Caco-2 (cell line): ENCODE results near the gene ARHGAP42. TPM values are rescaled to one million over a fixed set of nuclear protein-coding genes. Genes with fewer than 3 reads are reported as not detected.

Experiments used
- BruUV-seq: library from RNA; stranded (reverse); fragments of 400-500 nt; replicated peaks from 2 replicates; lab custom pipeline; 2021; lab: Mats Ljungman, UMichigan
- CTCF ChIA-PET: fragments of 300-600 bp; sonication (Branson Sonifier 250); formaldehyde crosslinking; loops from one replicate; lab custom pipeline; 2022; ENCODE audit warnings: antibody characterized with exemption; lab: Charles Lee
- POLR2A ChIA-PET: fragments of 300-600 bp; sonication (Branson Sonifier 250); formaldehyde crosslinking; loops from one replicate; lab custom pipeline; 2022; ENCODE audit warnings: antibody characterized with exemption; lab: Charles Lee
- DNase-seq, 2 experiments: peaks; one replicate each; pipeline versions ENCODE4 v3.0.0 to v3.0.0-alpha.2; 2020 to 2022
- H3K27me3 ChIP-seq: replicated peaks from 2 replicates; pipeline ENCODE4 v1.6.0; 2011; ENCODE audit warnings: low read length; ENCODE audit not compliant: control insufficient read depth, insufficient read depth
- H3K36me3 ChIP-seq: 2 replicates; pipeline ENCODE4 v1.5.1; 2011; ENCODE audit warnings: low read length; ENCODE audit not compliant: control insufficient read depth, insufficient read depth
- H3K4me1 ChIP-seq: fragments of 250-450 bp; sonication (Bioruptor Pico); 2 replicates; pipeline ENCODE4 v1.5.1; 2020; ENCODE audit warnings: mild to moderate bottlenecking
- H3K4me3 ChIP-seq: 2 replicates; pipeline ENCODE4 v1.5.1; 2011; ENCODE audit warnings: low read depth, mild to moderate bottlenecking, control low read depth, low read length
- H3K9me3 ChIP-seq: fragments of 250-450 bp; sonication (Bioruptor Pico); 2 replicates; pipeline ENCODE4 v1.5.1; 2020; ENCODE audit warnings: mild to moderate bottlenecking, moderate library complexity
- H3K27ac Mint-ChIP-seq: one replicate; pipeline ENCODE4 v1.8.0; 2022; ENCODE audit warnings: mixed read lengths; ENCODE audit not compliant: unreplicated experiment
- H3K27me3 Mint-ChIP-seq: one replicate; pipeline ENCODE4 v1.8.0; 2022; ENCODE audit warnings: mixed read lengths; ENCODE audit not compliant: insufficient read depth, unreplicated experiment
- H3K36me3 Mint-ChIP-seq: one replicate; pipeline ENCODE4 v1.8.0; 2022; ENCODE audit warnings: mild to moderate bottlenecking, mixed read lengths; ENCODE audit not compliant: insufficient read depth, unreplicated experiment
- H3K4me1 Mint-ChIP-seq: one replicate; pipeline ENCODE4 v1.8.0; 2022; ENCODE audit warnings: low read depth, mixed read lengths; ENCODE audit not compliant: unreplicated experiment
- H3K4me3 Mint-ChIP-seq: one replicate; pipeline ENCODE4 v1.8.0; 2022; ENCODE audit warnings: mild to moderate bottlenecking, moderate library complexity, mixed read lengths; ENCODE audit not compliant: unreplicated experiment
- H3K9me3 Mint-ChIP-seq: one replicate; pipeline ENCODE4 v1.8.0; 2022; ENCODE audit warnings: mixed read lengths; ENCODE audit not compliant: unreplicated experiment
- CTCF ChIP-seq, 2 experiments: fragments of 200-600 bp in 1 of 2; IDR thresholded peaks; 1 replicate in 1 of 2; 2 replicates in 1 of 2; pipeline versions ENCODE4 v1.5.1 to v1.8.0; 2011 to 2022; ENCODE audit warnings: antibody characterized with exemption in 1 of 2, control low read depth in 1 of 2, inconsistent platforms in 1 of 2, low read depth in 1 of 2, low read length in 1 of 2, mild to moderate bottlenecking in 1 of 2, moderate library complexity in 1 of 2; ENCODE audit not compliant: insufficient read depth in 1 of 2, severe bottlenecking in 1 of 2, unreplicated experiment in 1 of 2
- intact Hi-C: fragments of 100-400 bp; cut with micrococcal nuclease; formaldehyde crosslinking; loops from one replicate; pipeline ENCODE4 v1.10.0; 2022; ENCODE audit not compliant: unreplicated experiment
- total RNA-seq: library from RNA; stranded (reverse); gene quantifications from 2 replicates; pipeline ENCODE4 v1.2.3, GENCODE V29; 2022

ARHGAP42 gene
- total RNA-seq, 1 experiment from 2014 or later: 8.4 TPM

GRCh38 chr11:100774132-100774531, 87.0 kb downstream of the ARHGAP42 start:
- Histone ChIP-seq H3K9me3 (no peaks in the 10 kb centered on the region), H3K4me1 (peaks cover 50% of the 10 kb centered on the region), H3K4me3 (no peak overlapping the region), H3K27me3 (no peaks in the 10 kb centered on the region), H3K36me3 (no peaks in the 10 kb centered on the region)
- H3K36me3 Mint-ChIP-seq: peaks cover 10% of the 10 kb centered on the region
- BruUV-seq: no TSS peak
- TF ChIP-seq CTCF (IDR thresholded peaks at IDR 0.05; ENCODE audit: insufficient read depth in 1 of 2, low read depth in 1 of 2, low read length in 1 of 2, severe bottlenecking in 1 of 2, unreplicated experiment in 1 of 2): no peak
- H3K4me3 Mint-ChIP-seq: no peak overlapping the region
- no peak for DNase-seq
- ChIA-PET POLR2A (no interaction called here), CTCF (no interaction called here)
- intact Hi-C loops: loop anchor here (10.0 kb wide), 1 partner anchor 1091 kb away; no protein-coding TSS in a partner anchor
- peaks cover 25% of the 10 kb centered on the region for H3K4me1 Mint-ChIP-seq
- H3K9me3 Mint-ChIP-seq: no peaks in the 10 kb centered on the region
- H3K27me3 Mint-ChIP-seq: no peaks in the 10 kb centered on the region
- peak overlapping the region; percentile 97 for H3K27ac Mint-ChIP-seq

GRCh38 chr11:100774859-100775258, 87.8 kb downstream of the ARHGAP42 start:
- Histone ChIP-seq H3K9me3 (no peaks in the 10 kb centered on the region), H3K4me3 (no peak overlapping the region), H3K36me3 (no peaks in the 10 kb centered on the region), H3K4me1 (peaks cover 49% of the 10 kb centered on the region), H3K27me3 (no peaks in the 10 kb centered on the region)
- POLR2A ChIA-PET: no interaction called here
- no TSS peak for BruUV-seq
- Mint-ChIP-seq H3K9me3 (no peaks in the 10 kb centered on the region), H3K27me3 (no peaks in the 10 kb centered on the region), H3K4me3 (no peak overlapping the region), H3K27ac (peak overlapping the region; percentile 97), H3K36me3 (peaks cover 10% of the 10 kb centered on the region), H3K4me1 (peaks cover 25% of the 10 kb centered on the region)
- no peak for TF ChIP-seq CTCF (IDR thresholded peaks at IDR 0.05; ENCODE audit: insufficient read depth in 1 of 2, low read depth in 1 of 2, low read length in 1 of 2, severe bottlenecking in 1 of 2, unreplicated experiment in 1 of 2)
- CTCF ChIA-PET: no interaction called here
- no peak for DNase-seq
- intact Hi-C loops: loop anchor here (5.0 to 10.0 kb wide), 3 partner anchors 373 to 1337 kb away; partner anchors contain the start of gene YAP1

- Histone ChIP-seq H3K4me3 (no peak overlapping the region), H3K36me3 (no peaks in the 10 kb centered on the region), H3K4me1 (peaks cover 49% of the 10 kb centered on the region), H3K27me3 (no peaks in the 10 kb centered on the region), H3K9me3 (no peaks in the 10 kb centered on the region)
- DNase-seq: peak; percentile 62 to 79
- intact Hi-C loops: loop anchor here (1.0 to 10.0 kb wide), 11 partner anchors 23 to 1336 kb away; partner anchors contain the start of genes ARHGAP42 and YAP1
- peak overlapping the region; percentile 97 for H3K27ac Mint-ChIP-seq
- no peaks in the 10 kb centered on the region for H3K9me3 Mint-ChIP-seq
- POLR2A ChIA-PET: interaction anchor here (0.6 to 1.4 kb wide), 3 partner anchors 23 to 88 kb away, joined by 3 to 6 read pairs (median 3); no protein-coding TSS in a partner anchor
- H3K36me3 Mint-ChIP-seq: peaks cover 10% of the 10 kb centered on the region
- BruUV-seq: no TSS peak
- no peaks in the 10 kb centered on the region for H3K27me3 Mint-ChIP-seq
- CTCF ChIA-PET: interaction anchor here (0.5 to 1.9 kb wide), 8 partner anchors 9 to 448 kb away, joined by 3 to 25 read pairs (median 5); no protein-coding TSS in a partner anchor
- no peak for TF ChIP-seq CTCF (IDR thresholded peaks at IDR 0.05; ENCODE audit: insufficient read depth in 1 of 2, low read depth in 1 of 2, low read length in 1 of 2, severe bottlenecking in 1 of 2, unreplicated experiment in 1 of 2)
- H3K4me1 Mint-ChIP-seq: peaks cover 25% of the 10 kb centered on the region
- peak overlapping the region; percentile 39 for H3K4me3 Mint-ChIP-seq
Measured at GRCh38 chr11:100776212-100776896, 89.3 kb downstream of the ARHGAP42 start.
